Measurements from ENCODE around the gene C1QTNF8.

The C1QTNF8 gene

GRCh38 chr16:1056196-1056595, 39.8 kb downstream of the C1QTNF8 start:
- Histone ChIP-seq H3K27ac (ENCODE audit: low read length) (no peak overlapping the region), H3K27me3 (replicated peaks; ENCODE audit: insufficient read depth, low read length) (peaks cover 90% of the 10 kb centered on the region), H3K4me2 (ENCODE audit: low read depth, low read length) (no peak overlapping the region), H3K9me3 (replicated peaks; ENCODE audit: insufficient read depth, low read length) (no peaks in the 10 kb centered on the region), H2AFZ (ENCODE audit: low read length) (no peak overlapping the region), H4K20me1 (ENCODE audit: insufficient read depth, low read length) (no peaks in the 10 kb centered on the region), H3K9ac (ENCODE audit: low read length) (no peak overlapping the region), H3K79me2 (ENCODE audit: low read length) (no peaks in the 10 kb centered on the region), H3K36me3 (replicated peaks; ENCODE audit: insufficient read depth, low read length) (no peaks in the 10 kb centered on the region), H3F3A (ENCODE audit: insufficient read depth, low read length) (no peaks in the 10 kb centered on the region), H3K4me3 (ENCODE audit: low read length) (no peak overlapping the region), H3K4me1 (ENCODE audit: low read length) (no peaks in the 10 kb centered on the region), H3K9me2 (replicated peaks; ENCODE audit: insufficient read depth, low read length) (no peaks in the 10 kb centered on the region)
- no peak for DNase-seq
- no peak for TF ChIP-seq EZH2phosphoT487 (IDR thresholded peaks at IDR 0.05; ENCODE audit: low read length)
- no peak for TF ChIP-seq CTCF (IDR thresholded peaks at IDR 0.05; ENCODE audit: low read length)
- TF ChIP-seq EZH2 (optimal IDR thresholded peaks at IDR 0.05; ENCODE audit: low read depth, low read length), result no peak

- no peaks in the 10 kb centered on the region for H3K9me2 ChIP-seq (replicated peaks; ENCODE audit: insufficient read depth, low read length)
- H3K4me1 ChIP-seq (ENCODE audit: low read length), result no peaks in the 10 kb centered on the region
- no peak overlapping the region for H3K4me3 ChIP-seq (ENCODE audit: low read length)
- no peaks in the 10 kb centered on the region for H3K9me3 ChIP-seq (replicated peaks; ENCODE audit: insufficient read depth, low read length)
- H3K79me2 ChIP-seq (ENCODE audit: low read length), result no peaks in the 10 kb centered on the region
- H3K36me3 ChIP-seq (replicated peaks; ENCODE audit: insufficient read depth, low read length), result no peaks in the 10 kb centered on the region
- H3K4me2 ChIP-seq (ENCODE audit: low read depth, low read length), result no peak overlapping the region
- no peaks in the 10 kb centered on the region for H3F3A ChIP-seq (ENCODE audit: insufficient read depth, low read length)
- peaks cover 90% of the 10 kb centered on the region for H3K27me3 ChIP-seq (replicated peaks; ENCODE audit: insufficient read depth, low read length)
- H3K9ac ChIP-seq (ENCODE audit: low read length), result no peak overlapping the region
- H2AFZ ChIP-seq (ENCODE audit: low read length), result no peak overlapping the region
- no peak for DNase-seq
- H3K27ac ChIP-seq (ENCODE audit: low read length), result no peak overlapping the region
- H4K20me1 ChIP-seq (ENCODE audit: insufficient read depth, low read length), result no peaks in the 10 kb centered on the region
- TF ChIP-seq EZH2phosphoT487 (IDR thresholded peaks at IDR 0.05; ENCODE audit: low read length) (no peak), CTCF (IDR thresholded peaks at IDR 0.05; ENCODE audit: low read length) (no peak), EZH2 (optimal IDR thresholded peaks at IDR 0.05; ENCODE audit: low read depth, low read length) (no peak)
Observed at GRCh38 chr16:1055557-1055924, 40.5 kb downstream of the C1QTNF8 start.

GRCh38 chr16:1054660-1055556, 41.1 kb downstream of the C1QTNF8 start:
- Histone ChIP-seq H3K4me1 (ENCODE audit: low read length) (no peaks in the 10 kb centered on the region), H3K27me3 (replicated peaks; ENCODE audit: insufficient read depth, low read length) (peaks cover 90% of the 10 kb centered on the region), H2AFZ (ENCODE audit: low read length) (no peak overlapping the region), H3K4me3 (ENCODE audit: low read length) (no peak overlapping the region), H3F3A (ENCODE audit: insufficient read depth, low read length) (no peaks in the 10 kb centered on the region), H3K9me2 (replicated peaks; ENCODE audit: insufficient read depth, low read length) (no peaks in the 10 kb centered on the region), H3K79me2 (ENCODE audit: low read length) (no peaks in the 10 kb centered on the region), H4K20me1 (ENCODE audit: insufficient read depth, low read length) (no peaks in the 10 kb centered on the region), H3K4me2 (ENCODE audit: low read depth, low read length) (no peak overlapping the region), H3K27ac (ENCODE audit: low read length) (no peak overlapping the region), H3K9me3 (replicated peaks; ENCODE audit: insufficient read depth, low read length) (no peaks in the 10 kb centered on the region), H3K36me3 (replicated peaks; ENCODE audit: insufficient read depth, low read length) (no peaks in the 10 kb centered on the region), H3K9ac (ENCODE audit: low read length) (no peak overlapping the region)
- DNase-seq, result peak; percentile 12
- TF ChIP-seq CTCF (IDR thresholded peaks at IDR 0.05; ENCODE audit: low read length), result peak; percentile 68
- TF ChIP-seq EZH2 (optimal IDR thresholded peaks at IDR 0.05; ENCODE audit: low read depth, low read length), result no peak
